HL-60 (cell line): ENCODE data around the gene SPNS2.

Experiments
- CTCF ChIP-seq: IDR thresholded peaks from one replicate; pipeline ENCODE4 v1.5.1; 2011; ENCODE audit warnings: low read length, control low read depth, inconsistent platforms; ENCODE audit not compliant: insufficient read depth
- POLR2AphosphoS5 ChIP-seq: IDR thresholded peaks from 2 replicates; pipeline ENCODE4 v1.6.1; 2012; ENCODE audit warnings: low read depth

GRCh38 chr17:4527566-4528125, 29.0 kb downstream of the SPNS2 start:
- TF ChIP-seq CTCF (no peak), POLR2AphosphoS5 (no peak)
